Heart left ventricle (tissue), 16 donors: ENCODE measurements around the gene HTR3C. TPM values are rescaled to one million over a fixed set of nuclear protein-coding genes. Genes with fewer than 3 reads are reported as not detected.
"Not testable (repeated sequence)": the region's sequence is repeated elsewhere in the genome, so short reads cannot be mapped to it uniquely, and the experiment has no call there.

Experiments
- ATAC-seq, 4 donors: fragments of 200-7000 bp; cut with Tn5 transposase; one replicate each; pipeline ENCODE4 v1.9.1; 2020 to 2022; ENCODE audit warnings: moderate library complexity in 4 of 4, mild to moderate bottlenecking in 3 of 4, moderate number of reproducible peaks in 1 of 4
- DNase-seq, 5 donors: peaks; one replicate each; pipeline ENCODE4 v3.0.0-alpha.2; 2020
- H3K27ac ChIP-seq, 12 donors: fragments of 200-600 bp; sonication (generic) in 4 of 12; one replicate each; pipeline versions ENCODE4 v1.5.0 to v1.8.0; 2016 to 2022; ENCODE audit warnings: mild to moderate bottlenecking in 2 of 12
- H3K27me3 ChIP-seq, 9 donors: fragments of 200-600 bp; sonication (generic) in 2 of 9; one replicate each; pipeline versions ENCODE4 v1.5.1 to v1.8.0; 2016 to 2022; ENCODE audit warnings: mild to moderate bottlenecking in 3 of 9
- H3K36me3 ChIP-seq, 9 donors: fragments of 200-600 bp; sonication (generic) in 2 of 9; one replicate each; pipeline versions ENCODE4 v1.5.0 to v1.8.0; 2018 to 2022; ENCODE audit warnings: mild to moderate bottlenecking in 2 of 9
- H3K4me1 ChIP-seq, 12 donors: fragments of 200-600 bp; sonication (generic) in 4 of 12; one replicate each; pipeline versions ENCODE4 v1.5.0 to v1.8.0; 2016 to 2022; ENCODE audit warnings: mild to moderate bottlenecking in 3 of 12
- H3K4me3 ChIP-seq, 12 donors: fragments of 200-600 bp; sonication (generic) in 4 of 12; one replicate each; pipeline versions ENCODE4 v1.5.0 to v1.8.0; 2017 to 2022; ENCODE audit warnings: mild to moderate bottlenecking in 9 of 12, moderate library complexity in 4 of 12
- H3K9me3 ChIP-seq, 12 donors: fragments of 200-600 bp; sonication (generic) in 4 of 12; one replicate each; pipeline versions ENCODE4 v1.5.0 to v1.8.0; 2016 to 2022; ENCODE audit warnings: mild to moderate bottlenecking in 1 of 12
- CTCF ChIP-seq, 12 donors: fragments of 200-600 bp; sonication (generic) in 4 of 12; IDR thresholded peaks; one replicate each; pipeline versions ENCODE4 v1.5.0 to v1.8.0; 2018 to 2022; ENCODE audit warnings: antibody characterized with exemption in 12 of 12, mild to moderate bottlenecking in 5 of 12
- POLR2A ChIP-seq, 2 donors: fragments of 450-650 bp; IDR thresholded peaks; one replicate each; pipeline ENCODE4 v1.6.1; 2017; ENCODE audit warnings: antibody characterized with exemption in 2 of 2, mild to moderate bottlenecking in 2 of 2, moderate library complexity in 2 of 2
- WGBS, 4 donors: extraction: QIAGEN DNeasy Blood & Tissue Kit in 2 of 4; methylation state at CpG; one replicate each; pipeline versions ENCODE4 v1.1.5 to v1.1.7; 2013 to 2018; 5-methylcytosine and 5-hydroxymethylcytosine counted together
- intact Hi-C, 10 donors: fragments of 100-400 bp; cut with DNase I; formaldehyde crosslinking; loops; one replicate each; pipeline versions ENCODE4 v1.11.1 to v1.14.2; 2022
- polyA plus RNA-seq, 2 donors: library from polyadenylated mRNA; stranded (reverse); fragments of 200-250 nt; gene quantifications; one replicate each; pipeline ENCODE4 v1.2.3, GENCODE V29; 2013
- total RNA-seq, 9 donors: library from RNA; depleted of rRNA in 2 of 9; stranded (reverse); fragments of >200 nt in 2 of 9; fragmentation: NEBNext Ultra II Directional in 3 of 9; extraction: Animal tissue kit (Norgen Biotek cat#: 25700) in 3 of 9; gene quantifications; one replicate each; pipeline versions ENCODE4 v1.1.0 to v1.2.4, GENCODE V29; 2016 to 2023
- donor health status: ischemic (EF 13 %, LVEDD 7.1; RV severe dilation, severe dysfunction).
- donor health status: healthy with polysubstance abuse.
- donor health status: DM: no; HTN: yes; CAD: no.
- donor health status: DM: no; HTN: no; CAD: no.
- donor health status: ischemic (EF 25% LVEDD 6.9; RV normal size, moderate dysfunction).
- donor health status: ischemic (EF 25% LVEDD 5.7; RV mildly dilated, moderate dysfunction).
- donor health status: healthy.
- donor health status: DM: yes; HTN: yes; CAD: no.
- donor health status: ischemic (EF 35%, LVEDD 5.7; RV mildly dilated, moderate dysfunction).
- donor health status: nonischemic (EF 11% LVEDD 7.7; RV severe dilation, severe dysfunction).
- donor health status: DM: yes; HTN: yes; CAD: no.
- donor health status: PGD.
- donor health status: ischemic (EF 29% LVEDD 5.4; RV normal size, mild dysfunction).
- donor health status: nonischemic (EF 23%, LVEDD 6.1; RV moderate dilation, normal function).

HTR3C gene
- total and polyA plus RNA-seq, 11 donors = not detected

GRCh38 chr3:184022323-184022722 lies 30.5 kb upstream of the HTR3C start:
- Histone ChIP-seq H3K27me3 (no peaks in the 10 kb centered on the region), H3K9me3 (no peaks in the 10 kb centered on the region), H3K36me3 (no peaks in the 10 kb centered on the region), H3K27ac (no peak overlapping the region), H3K4me1 (peaks cover 0 to 5% (median 0%) of the 10 kb centered on the region in 12 donors), H3K4me3 (no peak overlapping the region)
- no peak for TF ChIP-seq POLR2A (IDR thresholded peaks at IDR 0.05)
- no peak for TF ChIP-seq CTCF (IDR thresholded peaks at IDR 0.05)
- ATAC-seq (no peak), DNase-seq (no peak)
- WGBS, 4 donors = 72 to 88% (median 79%) methylated on average over 7 of the region's 7 CpGs
- intact Hi-C loops = no loop called here

- intact Hi-C loops, H3K27ac ChIP-seq, H3K4me1 ChIP-seq, H3K9me3 ChIP-seq, H3K36me3 ChIP-seq, H3K4me3 ChIP-seq, DNase-seq, H3K27me3 ChIP-seq, ATAC-seq: not testable (repeated sequence)
- 44 to 66% (median 55%) methylated on average over 5 of the region's 5 CpGs for WGBS, 4 donors
These were observed 27.6 kb upstream of the HTR3C start for GRCh38 chr3:184025256-184025655.

GRCh38 chr3:184028275-184028890 lies 24.5 kb upstream of the HTR3C start:
- WGBS, 4 donors = 87 to 97% (median 94%) methylated on average over 1 of the region's 1 CpG
- H3K27me3 ChIP-seq, ATAC-seq: not testable (repeated sequence)

GRCh38 chr3:184029443-184029842 lies 23.4 kb upstream of the HTR3C start:
- intact Hi-C loops = no loop called here
- Histone ChIP-seq H3K27me3 (no peaks in the 10 kb centered on the region), H3K4me3 (no peak overlapping the region), H3K27ac (no peak overlapping the region), H3K36me3 (no peaks in the 10 kb centered on the region), H3K4me1 (no peaks in the 10 kb centered on the region), H3K9me3 (no peaks in the 10 kb centered on the region)
- 76 to 88% (median 80%) methylated on average over 2 of the region's 2 CpGs for WGBS, 4 donors
- ATAC-seq (no peak), DNase-seq (no peak)
- TF ChIP-seq POLR2A (IDR thresholded peaks at IDR 0.05) = no peak
- TF ChIP-seq CTCF (IDR thresholded peaks at IDR 0.05) = no peak

More at GRCh38 chr3:184028275-184028890, 24.5 kb upstream of the HTR3C start:
- H3K36me3 ChIP-seq, intact Hi-C loops, H3K4me3 ChIP-seq, H3K9me3 ChIP-seq, H3K4me1 ChIP-seq, DNase-seq, H3K27ac ChIP-seq: not testable (repeated sequence)

- ATAC-seq = no peak
- intact Hi-C loops = no loop called here
- H3K27ac ChIP-seq = no peak overlapping the region
- TF ChIP-seq POLR2A (IDR thresholded peaks at IDR 0.05) = no peak
- no peak for TF ChIP-seq CTCF (IDR thresholded peaks at IDR 0.05)
- 68 to 84% (median 79%) methylated on average over 3 of the region's 3 CpGs for WGBS, 4 donors
- no peaks in the 10 kb centered on the region for H3K4me1 ChIP-seq
- H3K27me3 ChIP-seq = no peaks in the 10 kb centered on the region
- no peak for DNase-seq
- H3K36me3 ChIP-seq = no peaks in the 10 kb centered on the region
- no peaks in the 10 kb centered on the region for H3K9me3 ChIP-seq
- H3K4me3 ChIP-seq = no peak overlapping the region
These were observed 22.3 kb upstream of the HTR3C start for GRCh38 chr3:184030536-184030935.
